Trophoblast cell (in vitro differentiated cells and primary cell): ENCODE data around the gene C11orf68.

Experiments used
- DNase-seq, 2 donors: peaks; one replicate each; pipeline ENCODE4 v3.0.0-alpha.2; 2016
- H2AFZ ChIP-seq: 2 replicates; pipeline ENCODE4 v1.6.1; 2013; ENCODE audit warnings: low read length, moderate library complexity, mild to moderate bottlenecking; ENCODE audit not compliant: insufficient read depth, poor library complexity
- H2AK5ac ChIP-seq: 2 replicates; pipeline ENCODE4 v1.6.1; 2013; ENCODE audit warnings: mild to moderate bottlenecking, low read length
- H2BK120ac ChIP-seq: 2 replicates; pipeline ENCODE4 v1.6.1; 2013; ENCODE audit warnings: low read length, mild to moderate bottlenecking, moderate library complexity; ENCODE audit not compliant: insufficient read depth, poor library complexity
- H2BK12ac ChIP-seq: 2 replicates; pipeline ENCODE4 v1.6.1; 2013; ENCODE audit warnings: mild to moderate bottlenecking, low read length, moderate library complexity
- H2BK5ac ChIP-seq: 2 replicates; pipeline ENCODE4 v1.6.1; 2013; ENCODE audit warnings: low read length, low read depth, moderate library complexity, mild to moderate bottlenecking; ENCODE audit not compliant: poor library complexity
- H3K14ac ChIP-seq: 2 replicates; pipeline ENCODE4 v1.6.1; 2013; ENCODE audit warnings: mild to moderate bottlenecking, low read length
- H3K18ac ChIP-seq: 2 replicates; pipeline ENCODE4 v1.6.1; 2013; ENCODE audit warnings: mild to moderate bottlenecking, low read length
- H3K23ac ChIP-seq: 2 replicates; pipeline ENCODE4 v1.6.1; 2013; ENCODE audit warnings: low read length
- H3K27ac ChIP-seq: 2 replicates; pipeline ENCODE4 v1.5.1; 2013; ENCODE audit warnings: low read depth, mild to moderate bottlenecking, inconsistent platforms, low read length, moderate library complexity
- H3K27me3 ChIP-seq: 2 replicates; pipeline ENCODE4 v1.6.1; 2013; ENCODE audit warnings: inconsistent platforms, mild to moderate bottlenecking, low read length, moderate library complexity; ENCODE audit not compliant: insufficient read depth
- H3K36me3 ChIP-seq, 2 experiments: 1 replicate in 1 of 2; 2 replicates in 1 of 2; pipeline ENCODE4 v1.6.1; 2013; ENCODE audit warnings: low read length in 2 of 2, mild to moderate bottlenecking in 2 of 2, moderate library complexity in 1 of 2; ENCODE audit not compliant: insufficient read depth in 2 of 2, control insufficient read depth in 1 of 2
- H3K4ac ChIP-seq: 2 replicates; pipeline ENCODE4 v1.6.1; 2013; ENCODE audit warnings: low read depth, mild to moderate bottlenecking, low read length, moderate library complexity
- H3K4me1 ChIP-seq, 2 experiments: 1 replicate in 1 of 2; 2 replicates in 1 of 2; pipeline ENCODE4 v1.6.1; 2013; ENCODE audit warnings: low read length in 2 of 2, mild to moderate bottlenecking in 2 of 2, moderate library complexity in 1 of 2; ENCODE audit not compliant: insufficient read depth in 2 of 2, control insufficient read depth in 1 of 2
- H3K4me2 ChIP-seq: 2 replicates; pipeline ENCODE4 v1.6.1; 2013; ENCODE audit warnings: inconsistent platforms, mild to moderate bottlenecking, low read length, moderate library complexity
- H3K4me3 ChIP-seq: 2 replicates; pipeline ENCODE4 v1.5.1; 2013; ENCODE audit warnings: mild to moderate bottlenecking, low read depth, low read length, inconsistent platforms
- H3K79me1 ChIP-seq: one replicate; pipeline ENCODE4 v1.6.1; 2013; ENCODE audit warnings: low read length
- H3K79me2 ChIP-seq: 2 replicates; pipeline ENCODE4 v1.6.1; 2013; ENCODE audit warnings: low read length, mild to moderate bottlenecking; ENCODE audit not compliant: control insufficient read depth, insufficient read depth, poor library complexity
- H3K9ac ChIP-seq: 2 replicates; pipeline ENCODE4 v1.6.1; 2013; ENCODE audit warnings: mild to moderate bottlenecking, low read length
- H3K9me3 ChIP-seq: 2 replicates; pipeline ENCODE4 v1.6.1; 2013; ENCODE audit warnings: low read depth, mild to moderate bottlenecking, control low read depth, inconsistent platforms, low read length; ENCODE audit not compliant: insufficient read depth
- H4K12ac ChIP-seq: 2 replicates; pipeline ENCODE4 v1.6.1; 2013; ENCODE audit warnings: low read depth, mild to moderate bottlenecking, low read length, moderate library complexity
- H4K8ac ChIP-seq: 2 replicates; pipeline ENCODE4 v1.6.1; 2013; ENCODE audit warnings: low read depth, mild to moderate bottlenecking, low read length, moderate library complexity
- H4K91ac ChIP-seq: one replicate; pipeline ENCODE4 v1.6.1; 2013; ENCODE audit warnings: low read depth, mild to moderate bottlenecking, low read length, moderate library complexity
- WGBS: extraction: QIAGEN DNeasy Blood & Tissue Kit; methylation state at CpG from one replicate; pipeline ENCODE4 v1.1.7; 2013; ENCODE audit warnings: missing lambda C conversion rate; ENCODE audit not compliant: insufficient read length, insufficient coverage; ENCODE audit errors: extremely low coverage; 5-methylcytosine and 5-hydroxymethylcytosine counted together

C11orf68 gene

DNA sequence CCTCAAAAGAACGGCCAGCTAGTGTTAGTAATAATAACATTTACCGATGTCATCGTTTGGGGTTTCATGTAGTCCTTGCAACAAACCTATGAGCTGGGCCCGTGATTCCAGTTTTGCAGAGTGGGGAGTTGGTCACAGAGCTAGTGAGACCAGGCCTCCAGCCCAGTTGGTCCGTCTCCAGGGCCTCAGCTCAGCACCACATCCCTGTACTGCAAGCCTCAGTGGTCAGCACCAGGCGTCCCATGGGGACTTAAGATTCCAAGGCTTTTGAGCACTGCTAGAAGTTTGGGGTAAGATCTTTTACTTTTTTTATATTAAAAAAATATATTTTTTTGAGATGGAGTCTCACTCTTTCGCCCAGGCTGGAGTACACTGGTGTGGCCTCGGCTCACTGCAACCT lies 25.3 kb upstream of the C11orf68 start:
- no peaks in the 10 kb centered on the region for H3K36me3 ChIP-seq
- H4K91ac ChIP-seq = no peak overlapping the region
- no peaks in the 10 kb centered on the region for H3K4me1 ChIP-seq
- H2AK5ac ChIP-seq = no peak overlapping the region
- no peaks in the 10 kb centered on the region for H3K79me1 ChIP-seq
- H4K12ac ChIP-seq = no peak overlapping the region
- no peak overlapping the region for H3K27ac ChIP-seq
- no peak overlapping the region for H3K4me3 ChIP-seq
- no peaks in the 10 kb centered on the region for H3K27me3 ChIP-seq
- no peak overlapping the region for H3K9ac ChIP-seq
- no peak for DNase-seq
- no peak overlapping the region for H2BK120ac ChIP-seq
- no peak overlapping the region for H2AFZ ChIP-seq
- H2BK5ac ChIP-seq = no peak overlapping the region
- no peak overlapping the region for H3K4ac ChIP-seq
- H2BK12ac ChIP-seq = no peak overlapping the region
- no CpG with 5 or more reads among the region's 8 CpGs for WGBS
- H3K23ac ChIP-seq = no peak overlapping the region
- H4K8ac ChIP-seq = no peak overlapping the region
- no peaks in the 10 kb centered on the region for H3K79me2 ChIP-seq
- no peak overlapping the region for H3K18ac ChIP-seq
- no peak overlapping the region for H3K14ac ChIP-seq
- H3K9me3 ChIP-seq = no peaks in the 10 kb centered on the region
- H3K4me2 ChIP-seq = no peak overlapping the region

DNA sequence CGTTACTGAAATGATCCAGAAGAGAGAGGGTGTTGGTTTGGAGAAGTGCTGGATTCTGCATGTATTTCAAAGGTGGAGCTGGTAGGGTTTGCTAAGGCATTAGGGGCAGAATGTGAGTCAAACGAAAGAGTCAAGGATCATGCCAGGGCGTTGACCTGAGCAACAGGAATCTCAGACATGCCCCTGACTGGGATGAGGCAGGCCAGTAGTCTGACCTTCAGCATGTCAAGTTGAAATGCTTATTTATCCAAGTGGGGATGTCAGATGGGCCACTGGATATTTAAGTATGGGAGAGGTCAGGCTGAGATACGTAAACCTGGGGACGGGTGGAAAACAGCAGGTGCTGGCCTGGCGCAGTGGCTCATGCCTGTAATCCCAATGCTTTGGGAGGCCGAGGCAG lies 23.7 kb upstream of the C11orf68 start:
- Histone ChIP-seq H3K9ac (no peak overlapping the region), H3K79me1 (no peaks in the 10 kb centered on the region), H3K14ac (no peak overlapping the region), H2AFZ (no peak overlapping the region), H3K27me3 (no peaks in the 10 kb centered on the region), H2BK120ac (no peak overlapping the region), H3K18ac (no peak overlapping the region), H3K27ac (no peak overlapping the region), H3K79me2 (no peaks in the 10 kb centered on the region), H2BK12ac (no peak overlapping the region), H3K4me3 (no peak overlapping the region), H3K9me3 (no peaks in the 10 kb centered on the region), H3K4ac (no peak overlapping the region), H3K36me3 (no peaks in the 10 kb centered on the region), H3K4me1 (no peaks in the 10 kb centered on the region), H2AK5ac (no peak overlapping the region), H4K91ac (no peak overlapping the region), H4K12ac (no peak overlapping the region), H2BK5ac (no peak overlapping the region), H3K23ac (no peak overlapping the region), H3K4me2 (no peak overlapping the region), H4K8ac (no peak overlapping the region)
- no peak for DNase-seq
- WGBS = no CpG with 5 or more reads among the region's 7 CpGs

DNA sequence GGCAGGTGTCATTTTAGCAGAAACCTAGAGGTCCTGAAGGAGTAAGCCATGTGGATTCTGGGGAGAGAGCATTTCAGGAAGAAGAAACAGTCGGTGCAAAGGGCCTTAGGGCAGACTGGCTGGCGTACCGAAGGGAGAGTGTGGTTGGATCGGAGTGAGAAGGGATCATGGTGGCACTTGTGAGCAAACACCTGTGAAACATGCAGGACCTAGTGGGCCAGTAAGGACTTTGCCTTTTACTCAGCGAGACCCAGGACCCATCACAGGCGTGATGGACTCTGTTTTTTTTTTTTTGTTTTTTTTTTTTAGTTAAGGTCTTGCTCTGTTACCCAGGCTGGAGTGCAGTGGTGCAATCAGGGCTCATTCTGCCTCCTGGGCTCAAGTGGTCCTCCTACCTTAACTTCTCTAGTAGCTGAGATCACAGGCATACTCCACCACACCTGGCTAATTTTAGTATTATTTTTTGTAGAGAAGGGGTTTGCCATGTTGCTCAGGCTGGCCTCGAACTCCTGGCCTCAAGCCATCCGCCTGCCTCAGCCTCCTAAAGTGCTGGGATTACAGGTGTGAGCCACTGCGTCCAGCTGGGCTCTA lies 23.0 kb upstream of the C11orf68 start:
- no CpG with 5 or more reads among the region's 9 CpGs for WGBS
- no peaks in the 10 kb centered on the region for H3K36me3 ChIP-seq
- H2BK120ac ChIP-seq = no peak overlapping the region
- no peak overlapping the region for H3K27ac ChIP-seq
- H3K79me1 ChIP-seq = no peaks in the 10 kb centered on the region
- no peak overlapping the region for H3K9ac ChIP-seq
- no peaks in the 10 kb centered on the region for H3K9me3 ChIP-seq
- no peak overlapping the region for H3K4me2 ChIP-seq
- H4K8ac ChIP-seq = no peak overlapping the region
- H4K12ac ChIP-seq = no peak overlapping the region
- no peak overlapping the region for H2BK5ac ChIP-seq
- no peaks in the 10 kb centered on the region for H3K79me2 ChIP-seq
- H3K4ac ChIP-seq = no peak overlapping the region
- DNase-seq = no peak
- H3K14ac ChIP-seq = no peak overlapping the region
- no peak overlapping the region for H2AK5ac ChIP-seq
- no peaks in the 10 kb centered on the region for H3K27me3 ChIP-seq
- H3K4me1 ChIP-seq = no peaks in the 10 kb centered on the region
- H3K18ac ChIP-seq = no peak overlapping the region
- no peak overlapping the region for H4K91ac ChIP-seq
- H2BK12ac ChIP-seq = no peak overlapping the region
- no peak overlapping the region for H3K4me3 ChIP-seq
- H2AFZ ChIP-seq = no peak overlapping the region
- no peak overlapping the region for H3K23ac ChIP-seq

DNA sequence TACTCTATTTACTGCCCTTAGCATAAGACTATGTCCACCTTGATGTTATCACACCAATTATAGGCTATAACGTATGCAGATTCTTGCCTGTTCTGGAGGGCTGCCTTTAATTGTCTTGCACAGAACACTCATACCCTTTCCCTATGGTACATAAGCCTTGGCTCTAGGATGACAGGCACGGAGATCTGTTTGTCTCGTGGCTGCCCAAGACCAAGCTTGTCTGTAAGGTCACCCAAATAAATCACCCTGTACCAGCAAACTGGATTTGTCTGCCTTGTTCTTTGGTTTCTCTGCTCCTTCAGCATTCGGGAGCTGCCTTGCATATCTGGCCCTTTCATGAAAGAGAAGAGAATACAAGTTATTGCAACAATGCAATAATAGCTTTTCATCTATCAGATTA lies 18.9 kb upstream of the C11orf68 start:
- no peak overlapping the region for H2AK5ac ChIP-seq
- no CpG with 5 or more reads among the region's 4 CpGs for WGBS

More for the DNA sequence above, 18.9 kb upstream of the C11orf68 start:
- Histone ChIP-seq H4K8ac (no peak overlapping the region), H4K91ac (no peak overlapping the region), H2BK12ac (no peak overlapping the region), H3K27ac (no peak overlapping the region), H3K18ac (no peak overlapping the region), H3K79me2 (no peaks in the 10 kb centered on the region), H3K9ac (no peak overlapping the region), H3K4me3 (no peak overlapping the region), H3K27me3 (no peaks in the 10 kb centered on the region), H2BK5ac (no peak overlapping the region), H3K14ac (no peak overlapping the region), H3K4ac (no peak overlapping the region), H3K9me3 (no peaks in the 10 kb centered on the region), H4K12ac (no peak overlapping the region), H2BK120ac (no peak overlapping the region), H3K23ac (no peak overlapping the region), H3K4me2 (no peak overlapping the region), H3K4me1 (no peaks in the 10 kb centered on the region), H2AFZ (no peak overlapping the region), H3K79me1 (no peaks in the 10 kb centered on the region), H3K36me3 (no peaks in the 10 kb centered on the region)
- DNase-seq = peak in 1 of 2 donors; percentile 21
